PFSK-1 (cell line): ENCODE measurements around the gene ACAD9.

Source experiments
- FOXP2 ChIP-seq: optimal IDR thresholded peaks from 2 replicates; pipeline ENCODE3; 2011; ENCODE audit warnings: borderline replicate concordance, control low read depth, inconsistent platforms; ENCODE audit not compliant: insufficient read depth; ENCODE audit errors: extremely low read length, extremely low read depth
- POLR2AphosphoS5 ChIP-seq: IDR thresholded peaks from 2 replicates; pipeline ENCODE4 v1.6.1; 2012; ENCODE audit warnings: low read depth, mild to moderate bottlenecking, control low read depth, low read length, moderate library complexity
- SIN3A ChIP-seq: IDR thresholded peaks from 2 replicates; pipeline ENCODE4 v1.6.1; 2012; ENCODE audit warnings: mild to moderate bottlenecking, low read length, moderate library complexity, borderline replicate concordance; ENCODE audit not compliant: insufficient read depth
- TAF1 ChIP-seq: IDR thresholded peaks from 2 replicates; pipeline ENCODE4 v1.6.1; 2012; ENCODE audit warnings: low read length, control low read depth, borderline replicate concordance; ENCODE audit not compliant: insufficient read depth
- TF ChIP-seq, protein P1 (sequence below), 2 experiments: IDR thresholded peaks; 2 replicates each; pipeline versions ENCODE4 v1.6.1 to v1.8.0; 2011 to 2012; ENCODE audit warnings: low read depth in 2 of 2, low read length in 2 of 2, control low read depth in 1 of 2, inconsistent platforms in 1 of 2, mild to moderate bottlenecking in 1 of 2, moderate library complexity in 1 of 2; ENCODE audit not compliant: insufficient read depth in 1 of 2

ACAD9 gene

DNA sequence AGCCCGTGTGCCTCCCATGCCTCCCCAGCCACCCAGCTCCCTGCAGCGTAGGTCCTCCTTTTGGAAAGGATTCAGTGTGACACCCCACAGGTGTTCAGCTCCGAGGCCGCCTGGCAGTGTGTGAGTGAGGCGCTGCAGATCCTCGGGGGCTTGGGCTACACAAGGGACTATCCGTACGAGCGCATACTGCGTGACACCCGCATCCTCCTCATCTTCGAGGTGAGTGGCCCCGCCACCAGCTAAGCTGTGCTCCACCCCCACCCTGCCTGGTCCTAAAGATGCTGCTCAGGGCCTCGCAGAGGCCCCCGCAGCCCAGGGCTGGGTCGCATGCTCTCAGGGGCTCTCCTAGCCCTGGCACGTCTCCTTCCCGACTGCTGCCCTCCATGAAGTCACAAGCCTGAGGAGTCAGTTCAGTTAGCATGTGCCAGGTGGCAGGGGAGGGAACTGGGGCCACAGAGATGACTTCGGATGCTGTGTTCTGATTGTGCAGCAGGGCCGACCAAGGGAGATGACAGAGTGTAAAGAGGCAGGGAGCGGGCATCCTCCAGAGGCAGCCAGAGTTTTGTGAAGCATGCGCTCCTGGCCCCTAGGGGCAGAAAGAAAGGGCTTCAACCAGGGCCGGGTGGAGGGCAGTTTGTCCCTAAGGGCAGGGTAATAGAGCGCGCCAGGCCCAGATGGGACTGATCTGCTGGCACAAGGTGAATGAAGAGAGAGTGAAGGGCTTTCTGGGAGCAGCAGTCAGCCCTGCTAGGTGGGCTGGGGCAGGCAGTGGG lies 26.8 kb downstream of the ACAD9 start:
- TF ChIP-seq TAF1 (no peak), FOXP2 (no peak), SIN3A (no peak), POLR2AphosphoS5 (no peak)
- TF ChIP-seq, protein P1, sequence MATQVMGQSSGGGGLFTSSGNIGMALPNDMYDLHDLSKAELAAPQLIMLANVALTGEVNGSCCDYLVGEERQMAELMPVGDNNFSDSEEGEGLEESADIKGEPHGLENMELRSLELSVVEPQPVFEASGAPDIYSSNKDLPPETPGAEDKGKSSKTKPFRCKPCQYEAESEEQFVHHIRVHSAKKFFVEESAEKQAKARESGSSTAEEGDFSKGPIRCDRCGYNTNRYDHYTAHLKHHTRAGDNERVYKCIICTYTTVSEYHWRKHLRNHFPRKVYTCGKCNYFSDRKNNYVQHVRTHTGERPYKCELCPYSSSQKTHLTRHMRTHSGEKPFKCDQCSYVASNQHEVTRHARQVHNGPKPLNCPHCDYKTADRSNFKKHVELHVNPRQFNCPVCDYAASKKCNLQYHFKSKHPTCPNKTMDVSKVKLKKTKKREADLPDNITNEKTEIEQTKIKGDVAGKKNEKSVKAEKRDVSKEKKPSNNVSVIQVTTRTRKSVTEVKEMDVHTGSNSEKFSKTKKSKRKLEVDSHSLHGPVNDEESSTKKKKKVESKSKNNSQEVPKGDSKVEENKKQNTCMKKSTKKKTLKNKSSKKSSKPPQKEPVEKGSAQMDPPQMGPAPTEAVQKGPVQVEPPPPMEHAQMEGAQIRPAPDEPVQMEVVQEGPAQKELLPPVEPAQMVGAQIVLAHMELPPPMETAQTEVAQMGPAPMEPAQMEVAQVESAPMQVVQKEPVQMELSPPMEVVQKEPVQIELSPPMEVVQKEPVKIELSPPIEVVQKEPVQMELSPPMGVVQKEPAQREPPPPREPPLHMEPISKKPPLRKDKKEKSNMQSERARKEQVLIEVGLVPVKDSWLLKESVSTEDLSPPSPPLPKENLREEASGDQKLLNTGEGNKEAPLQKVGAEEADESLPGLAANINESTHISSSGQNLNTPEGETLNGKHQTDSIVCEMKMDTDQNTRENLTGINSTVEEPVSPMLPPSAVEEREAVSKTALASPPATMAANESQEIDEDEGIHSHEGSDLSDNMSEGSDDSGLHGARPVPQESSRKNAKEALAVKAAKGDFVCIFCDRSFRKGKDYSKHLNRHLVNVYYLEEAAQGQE (IDR thresholded peaks at IDR 0.05; ENCODE audit: insufficient read depth in 1 of 2, low read depth in 2 of 2, low read length in 2 of 2): no peak

DNA sequence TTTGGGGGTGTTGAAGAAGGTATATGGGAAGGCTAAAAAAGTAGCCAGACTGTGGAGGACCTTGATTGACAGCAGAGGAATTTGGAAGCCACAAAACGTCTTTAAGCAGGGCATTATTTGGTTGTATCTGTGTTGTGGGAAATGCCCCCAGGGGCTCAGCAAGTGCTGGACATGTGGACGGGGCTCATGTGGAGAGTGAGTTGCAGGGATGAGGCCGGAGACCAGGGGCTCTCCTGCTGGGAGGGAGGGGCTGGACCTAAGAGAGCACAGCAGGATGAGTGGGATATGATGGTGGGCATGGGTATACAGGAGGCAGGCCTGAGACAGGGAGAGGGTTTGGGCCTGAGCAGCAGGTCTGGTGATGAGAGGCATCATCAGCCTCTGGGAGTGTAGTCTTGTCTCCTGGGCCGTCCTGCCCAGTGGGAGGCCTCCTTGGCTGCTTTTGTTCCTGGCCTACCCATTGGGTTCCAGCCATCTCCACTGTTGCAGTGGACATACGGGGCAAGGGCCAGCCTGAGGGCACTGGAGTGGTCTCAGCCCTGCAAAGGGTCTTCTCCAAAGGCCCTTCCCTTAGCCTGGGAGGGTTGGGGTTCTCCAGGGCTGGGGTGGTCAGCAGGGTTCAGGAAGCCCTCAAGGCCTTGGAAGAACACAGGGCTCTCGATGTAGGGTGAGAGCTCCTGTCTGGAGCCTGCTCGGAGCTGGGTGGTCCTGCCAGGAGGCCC lies 27.5 kb downstream of the ACAD9 start:
- TF ChIP-seq TAF1: no peak
- no peak for TF ChIP-seq SIN3A
- no peak for TF ChIP-seq FOXP2
- no peak for TF ChIP-seq POLR2AphosphoS5
- TF ChIP-seq, protein P1 (IDR thresholded peaks at IDR 0.05; ENCODE audit: insufficient read depth in 1 of 2, low read depth in 2 of 2, low read length in 2 of 2): no peak

DNA sequence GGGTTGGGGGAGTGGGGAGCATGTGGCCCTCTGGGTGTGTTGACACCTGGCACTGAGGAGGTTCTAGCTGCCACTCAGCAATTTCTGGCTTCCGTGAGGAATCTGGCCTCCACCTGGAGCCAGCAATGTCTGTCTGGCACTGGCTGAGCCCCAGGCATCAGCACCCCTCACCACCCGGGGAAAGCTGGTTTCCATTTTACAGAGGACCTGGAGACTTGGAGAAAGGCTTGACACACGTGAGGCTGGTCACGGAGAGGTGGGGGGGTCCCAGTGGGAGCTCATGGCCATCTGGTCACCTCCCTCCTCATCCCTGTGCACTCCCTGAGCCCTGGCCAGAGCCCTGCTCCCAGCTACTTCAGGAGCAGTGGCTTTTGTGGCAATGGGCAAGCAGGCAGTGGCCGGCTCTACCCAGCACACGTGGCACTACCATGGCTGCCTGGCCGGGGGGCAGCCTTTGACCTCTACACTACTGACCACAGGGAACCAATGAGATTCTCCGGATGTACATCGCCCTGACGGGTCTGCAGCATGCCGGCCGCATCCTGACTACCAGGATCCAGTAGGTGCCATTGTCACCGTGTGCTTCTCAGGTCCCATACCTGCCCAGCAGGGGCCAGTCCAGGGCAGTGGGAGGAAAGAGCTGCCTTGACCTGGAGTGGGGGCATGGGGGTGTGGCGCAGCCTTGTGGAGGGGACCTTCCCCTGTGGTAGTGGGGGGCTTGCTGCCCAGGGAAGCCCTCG lies 28.5 kb downstream of the ACAD9 start:
- TF ChIP-seq TAF1 (no peak), POLR2AphosphoS5 (no peak), FOXP2 (no peak), SIN3A (no peak)
- TF ChIP-seq, protein P1 (IDR thresholded peaks at IDR 0.05; ENCODE audit: insufficient read depth in 1 of 2, low read depth in 2 of 2, low read length in 2 of 2): no peak

DNA sequence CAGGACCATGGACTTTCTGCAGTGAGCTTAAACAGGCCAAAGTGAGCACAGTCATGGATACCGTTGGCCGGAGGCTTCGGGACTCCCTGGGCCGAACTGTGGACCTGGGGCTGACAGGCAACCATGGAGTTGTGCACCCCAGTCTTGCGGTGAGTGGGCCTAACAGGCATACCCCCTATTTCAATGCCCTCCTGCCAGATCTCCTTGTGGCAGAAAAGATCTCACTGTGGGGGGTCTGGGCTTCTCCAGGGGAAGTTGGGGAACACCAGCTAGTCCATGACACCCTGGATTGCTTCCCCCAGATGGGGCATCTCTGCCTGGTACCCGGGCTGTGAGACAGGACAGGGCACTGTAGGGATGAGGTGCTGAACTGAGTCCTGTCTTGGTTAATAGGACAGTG lies 29.5 kb downstream of the ACAD9 start:
- TF ChIP-seq, protein P1 (IDR thresholded peaks at IDR 0.05; ENCODE audit: insufficient read depth in 1 of 2, low read depth in 2 of 2, low read length in 2 of 2): no peak
- TF ChIP-seq TAF1: no peak
- no peak for TF ChIP-seq SIN3A
